Loucy (cell line): ENCODE measurements around the gene GFRA1.

ENCODE experiments used
- CTCF ChIP-seq: fragments of 200-600 bp; sonication (generic); conservative IDR thresholded peaks from 2 replicates; pipeline ENCODE4 v1.5.1; 2014; ENCODE audit warnings: mild to moderate bottlenecking, antibody characterized with exemption, low read length
- EZH2phosphoT487 ChIP-seq: fragments of 200-600 bp; IDR thresholded peaks from 2 replicates; pipeline ENCODE4 v1.6.1; 2018; ENCODE audit warnings: antibody characterized with exemption, mild to moderate bottlenecking, moderate library complexity, borderline replicate concordance

- TF ChIP-seq EZH2phosphoT487: no peak
- no peak for TF ChIP-seq CTCF
Measured at GRCh38 chr10:116059320-116059719, 213.7 kb downstream of the GFRA1 start.
